PFSK-1 (cell line): Measurements from ENCODE around the gene RGS6.

Experiments used
- POLR2AphosphoS5 ChIP-seq: IDR thresholded peaks from 2 replicates; pipeline ENCODE4 v1.6.1; 2012; ENCODE audit warnings: low read depth, mild to moderate bottlenecking, control low read depth, low read length, moderate library complexity
- SIN3A ChIP-seq: IDR thresholded peaks from 2 replicates; pipeline ENCODE4 v1.6.1; 2012; ENCODE audit warnings: mild to moderate bottlenecking, low read length, moderate library complexity, borderline replicate concordance; ENCODE audit not compliant: insufficient read depth
- TAF1 ChIP-seq: IDR thresholded peaks from 2 replicates; pipeline ENCODE4 v1.6.1; 2012; ENCODE audit warnings: low read length, control low read depth, borderline replicate concordance; ENCODE audit not compliant: insufficient read depth

DNA sequence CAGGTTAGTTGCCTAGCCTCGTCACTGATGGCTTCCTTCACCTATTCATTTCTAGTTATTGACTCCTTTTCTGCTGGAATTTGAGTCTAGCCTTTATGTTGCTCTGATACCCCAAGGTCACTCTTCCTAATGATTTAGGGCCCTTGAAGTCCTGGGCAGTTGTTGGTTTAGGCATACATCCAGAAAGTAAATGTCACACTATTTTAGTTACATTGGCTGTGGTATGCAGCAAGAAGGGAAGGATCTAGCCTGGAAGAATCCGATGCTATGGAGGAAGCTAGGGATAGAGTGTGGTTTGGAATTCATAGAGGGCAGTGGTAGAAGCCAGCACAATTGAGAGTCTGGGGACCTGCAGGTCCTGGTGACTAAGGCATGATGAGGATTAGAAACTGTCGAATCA lies 38.0 kb downstream of the RGS6 start:
- TF ChIP-seq POLR2AphosphoS5 (no peak), SIN3A (no peak), TAF1 (no peak)
